Keratinocyte (primary cell): ENCODE results near the gene FAM237B. TPM values are rescaled to one million over a fixed set of nuclear protein-coding genes. Genes with fewer than 3 reads are reported as not detected.

Experiments
- DNase-seq: peaks from one replicate; pipeline ENCODE4 v3.0.0-alpha.2; 2011; ENCODE audit warnings: low read depth, missing footprints, low spot score
- FAIRE-seq: peaks from 2 replicates; lab custom pipeline; 2011; peaks lifted over from hg19 to GRCh38; lab: Jason Lieb, UNC
- H2AFZ ChIP-seq: 2 replicates; pipeline ENCODE4 v1.6.0; 2012; ENCODE audit warnings: low read length, control low read depth, inconsistent platforms; ENCODE audit not compliant: control insufficient read depth
- H3K27ac ChIP-seq: 2 replicates; pipeline ENCODE4 v1.5.1; 2011; ENCODE audit warnings: low read length; ENCODE audit not compliant: control insufficient read depth, insufficient read depth
- H3K27me3 ChIP-seq: 3 replicates; pipeline ENCODE4 v1.6.0; 2011; ENCODE audit warnings: low read length; ENCODE audit not compliant: control insufficient read depth, insufficient read depth; ENCODE audit errors: extremely low read depth
- H3K36me3 ChIP-seq, 2 experiments: 2 replicates in 1 of 2; 3 replicates in 1 of 2; pipeline ENCODE4 v1.5.1; 2011; ENCODE audit warnings: low read length in 2 of 2, mild to moderate bottlenecking in 1 of 2; ENCODE audit not compliant: control insufficient read depth in 2 of 2, insufficient read depth in 2 of 2; ENCODE audit errors: extremely low read depth in 1 of 2
- H3K4me1 ChIP-seq: 3 replicates; pipeline ENCODE4 v1.5.1; 2011; ENCODE audit warnings: low read length; ENCODE audit not compliant: control insufficient read depth, insufficient read depth; ENCODE audit errors: extremely low read depth
- H3K4me2 ChIP-seq: 3 replicates; pipeline ENCODE4 v1.6.0; 2011; ENCODE audit warnings: low read depth, low read length; ENCODE audit not compliant: control insufficient read depth, insufficient read depth; ENCODE audit errors: extremely low read depth
- H3K4me3 ChIP-seq, 3 experiments: fragments of 200-600 bp in 1 of 3; sonication (generic) in 1 of 3; 2 replicates in 2 of 3; 3 replicates in 1 of 3; pipeline ENCODE4 v1.5.1; 2011 to 2016; ENCODE audit warnings: low read length in 3 of 3, mild to moderate bottlenecking in 3 of 3, control low read depth in 2 of 3, inconsistent platforms in 1 of 3, low read depth in 1 of 3, mixed read lengths in 1 of 3, mixed run types in 1 of 3, moderate library complexity in 1 of 3; ENCODE audit not compliant: control insufficient read depth in 2 of 3, insufficient read depth in 2 of 3; ENCODE audit errors: extremely low read depth in 1 of 3
- H3K79me2 ChIP-seq: 2 replicates; pipeline ENCODE4 v1.6.0; 2012; ENCODE audit warnings: low read length; ENCODE audit not compliant: control insufficient read depth, insufficient read depth
- H3K9ac ChIP-seq: 3 replicates; pipeline ENCODE4 v1.6.0; 2011; ENCODE audit warnings: low read length; ENCODE audit not compliant: control insufficient read depth, insufficient read depth; ENCODE audit errors: extremely low read depth
- H3K9me1 ChIP-seq: 3 replicates; pipeline ENCODE4 v1.6.0; 2011; ENCODE audit warnings: low read length; ENCODE audit not compliant: control insufficient read depth, insufficient read depth; ENCODE audit errors: extremely low read depth
- H3K9me3 ChIP-seq: 2 replicates; pipeline ENCODE4 v1.5.1; 2012; ENCODE audit warnings: low read depth, low read length; ENCODE audit not compliant: control insufficient read depth
- H4K20me1 ChIP-seq: 3 replicates; pipeline ENCODE4 v1.6.0; 2011; ENCODE audit warnings: low read length; ENCODE audit not compliant: control insufficient read depth, insufficient read depth; ENCODE audit errors: extremely low read depth
- CTCF ChIP-seq, 3 experiments: IDR thresholded peaks in 1 of 3; conservative IDR thresholded peaks in 1 of 3; optimal IDR thresholded peaks in 1 of 3; 2 replicates in 2 of 3; 3 replicates in 1 of 3; pipeline versions ENCODE3 to v1.5.1; 2011; ENCODE audit warnings: low read length in 3 of 3, mild to moderate bottlenecking in 3 of 3, moderate library complexity in 2 of 3, control low read depth in 1 of 3, inconsistent platforms in 1 of 3; ENCODE audit not compliant: insufficient read depth in 2 of 3; ENCODE audit errors: extremely low read depth in 1 of 3
- EZH2 ChIP-seq: IDR thresholded peaks from one replicate; pipeline ENCODE4 v1.6.1; 2012; ENCODE audit warnings: inconsistent platforms, mild to moderate bottlenecking, low read length, moderate library complexity
- dilution Hi-C: fragments of 300-500 bp; cut with MboI; formaldehyde crosslinking; loops from one replicate; pipeline ENCODE4 v1.7.0; 2020; ENCODE audit warnings: low sequenced_read_pairs; ENCODE audit not compliant: extremely low pct_ligation_motif_present
- polyA plus RNA-seq, 5 experiments: library from polyadenylated mRNA; depleted of rRNA in 3 of 5; stranded (reverse) in 3 of 5; stranded (forward) in 1 of 5; unstranded in 1 of 5; fragments of >200 nt; gene quantifications; 1 replicate in 1 of 5; 2 replicates in 3 of 5; 3 replicates in 1 of 5; pipeline versions ENCODE4 v1.2.1 to v1.2.3, GENCODE V29; 2011 to 2012; ENCODE audit warnings: missing spikeins in 2 of 5, low read depth in 1 of 5, low replicate concordance in 1 of 5

The FAM237B gene
- polyA plus RNA-seq, 1 donor (not counting 4 experiments of a cell fraction or from before 2014, with no cell fraction given): not detected

- no peaks in the 10 kb centered on the region for H3K27me3 ChIP-seq
- no peaks in the 10 kb centered on the region for H3K9me1 ChIP-seq
- no peak overlapping the region for H2AFZ ChIP-seq
- no peaks in the 10 kb centered on the region for H3K9me3 ChIP-seq
- H3K4me1 ChIP-seq: peaks cover 6% of the 10 kb centered on the region
- DNase-seq (no peak), FAIRE-seq (no peak)
- no peak overlapping the region for H3K4me2 ChIP-seq
- H3K79me2 ChIP-seq: peaks cover 57% of the 10 kb centered on the region
- dilution Hi-C loops: no loop called here
- H3K36me3 ChIP-seq: peaks cover 2 to 3% of the 10 kb centered on the region in 2 experiments
- no peaks in the 10 kb centered on the region for H4K20me1 ChIP-seq
- no peak for TF ChIP-seq EZH2
- TF ChIP-seq CTCF (optimal IDR thresholded peaks at IDR 0.05 in 1 of 3, IDR thresholded peaks at IDR 0.05 in 1 of 3, conservative IDR thresholded peaks at IDR 0.05 in 1 of 3; ENCODE audit: extremely low read depth in 1 of 3, insufficient read depth in 2 of 3, low read length in 3 of 3): no peak
- no peak overlapping the region for H3K9ac ChIP-seq
- no peak overlapping the region for H3K4me3 ChIP-seq
- H3K27ac ChIP-seq: no peak overlapping the region
These were observed 28.2 kb upstream of the FAM237B start for GRCh38 chr7:90349305-90349704.

GRCh38 chr7:90347759-90348158, 26.7 kb upstream of the FAM237B start:
- TF ChIP-seq EZH2: no peak
- no peak for TF ChIP-seq CTCF (optimal IDR thresholded peaks at IDR 0.05 in 1 of 3, IDR thresholded peaks at IDR 0.05 in 1 of 3, conservative IDR thresholded peaks at IDR 0.05 in 1 of 3; ENCODE audit: extremely low read depth in 1 of 3, insufficient read depth in 2 of 3, low read length in 3 of 3)
- H3K4me2 ChIP-seq: peak overlapping the region; percentile 97
- no peaks in the 10 kb centered on the region for H3K9me1 ChIP-seq
- H3K36me3 ChIP-seq: peaks cover 1 to 3% of the 10 kb centered on the region in 2 experiments
- H3K27me3 ChIP-seq: no peaks in the 10 kb centered on the region
- no peak for DNase-seq
- H3K27ac ChIP-seq: peak overlapping the region; percentile 94
- H3K4me1 ChIP-seq: peaks cover 6% of the 10 kb centered on the region
- H3K79me2 ChIP-seq: peaks cover 57% of the 10 kb centered on the region
- dilution Hi-C loops: no loop called here
- H4K20me1 ChIP-seq: no peaks in the 10 kb centered on the region
- H3K9ac ChIP-seq: no peak overlapping the region
- H3K9me3 ChIP-seq: no peaks in the 10 kb centered on the region
- FAIRE-seq: no peak
- H3K4me3 ChIP-seq: peak overlapping the region; percentile 80 to 93 (median 88)
- H2AFZ ChIP-seq: no peak overlapping the region
